ENCODE measurements around the gene COX6A2. TPM values are rescaled to one million over a fixed set of nuclear protein-coding genes. Genes with fewer than 3 reads are reported as not detected.

Gene COX6A2
- total RNA-seq, 1 donor from 2014 or later: not detected

GRCh38 chr16:31401436-31401835, 26.7 kb downstream of the COX6A2 start:
- ChIA-PET CTCF (no interaction called here), POLR2A (no interaction called here)

GRCh38 chr16:31400191-31400590, 28.0 kb downstream of the COX6A2 start:
- Mint-ChIP-seq H3K36me3 (ENCODE audit: low read depth) (no peaks in the 10 kb centered on the region), H3K4me3 (no peak overlapping the region), H3K27me3 (peaks cover 2% of the 10 kb centered on the region), H3K27ac (no peak overlapping the region), H3K4me1 (peaks cover 8% of the 10 kb centered on the region), H3K9me3 (peaks cover 9% of the 10 kb centered on the region)
- ATAC-seq (ENCODE audit: low read depth) (no peak), DNase-seq (no peak)
- TF ChIP-seq, protein P1, sequence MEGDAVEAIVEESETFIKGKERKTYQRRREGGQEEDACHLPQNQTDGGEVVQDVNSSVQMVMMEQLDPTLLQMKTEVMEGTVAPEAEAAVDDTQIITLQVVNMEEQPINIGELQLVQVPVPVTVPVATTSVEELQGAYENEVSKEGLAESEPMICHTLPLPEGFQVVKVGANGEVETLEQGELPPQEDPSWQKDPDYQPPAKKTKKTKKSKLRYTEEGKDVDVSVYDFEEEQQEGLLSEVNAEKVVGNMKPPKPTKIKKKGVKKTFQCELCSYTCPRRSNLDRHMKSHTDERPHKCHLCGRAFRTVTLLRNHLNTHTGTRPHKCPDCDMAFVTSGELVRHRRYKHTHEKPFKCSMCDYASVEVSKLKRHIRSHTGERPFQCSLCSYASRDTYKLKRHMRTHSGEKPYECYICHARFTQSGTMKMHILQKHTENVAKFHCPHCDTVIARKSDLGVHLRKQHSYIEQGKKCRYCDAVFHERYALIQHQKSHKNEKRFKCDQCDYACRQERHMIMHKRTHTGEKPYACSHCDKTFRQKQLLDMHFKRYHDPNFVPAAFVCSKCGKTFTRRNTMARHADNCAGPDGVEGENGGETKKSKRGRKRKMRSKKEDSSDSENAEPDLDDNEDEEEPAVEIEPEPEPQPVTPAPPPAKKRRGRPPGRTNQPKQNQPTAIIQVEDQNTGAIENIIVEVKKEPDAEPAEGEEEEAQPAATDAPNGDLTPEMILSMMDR (IDR thresholded peaks at IDR 0.05): no peak
- intact Hi-C loops (cut with micrococcal nuclease): no loop called here
- ChIA-PET CTCF (no interaction called here), POLR2A (no interaction called here)

More at GRCh38 chr16:31401436-31401835, 26.7 kb downstream of the COX6A2 start:
- TF ChIP-seq, protein P1 (IDR thresholded peaks at IDR 0.05): no peak
- Mint-ChIP-seq H3K27ac (no peak overlapping the region), H3K9me3 (peaks cover 9% of the 10 kb centered on the region), H3K36me3 (ENCODE audit: low read depth) (no peaks in the 10 kb centered on the region), H3K27me3 (no peaks in the 10 kb centered on the region), H3K4me1 (peaks cover 8% of the 10 kb centered on the region), H3K4me3 (no peak overlapping the region)
- intact Hi-C loops (cut with micrococcal nuclease): no loop called here
- DNase-seq (no peak), ATAC-seq (ENCODE audit: low read depth) (no peak)

DNA sequence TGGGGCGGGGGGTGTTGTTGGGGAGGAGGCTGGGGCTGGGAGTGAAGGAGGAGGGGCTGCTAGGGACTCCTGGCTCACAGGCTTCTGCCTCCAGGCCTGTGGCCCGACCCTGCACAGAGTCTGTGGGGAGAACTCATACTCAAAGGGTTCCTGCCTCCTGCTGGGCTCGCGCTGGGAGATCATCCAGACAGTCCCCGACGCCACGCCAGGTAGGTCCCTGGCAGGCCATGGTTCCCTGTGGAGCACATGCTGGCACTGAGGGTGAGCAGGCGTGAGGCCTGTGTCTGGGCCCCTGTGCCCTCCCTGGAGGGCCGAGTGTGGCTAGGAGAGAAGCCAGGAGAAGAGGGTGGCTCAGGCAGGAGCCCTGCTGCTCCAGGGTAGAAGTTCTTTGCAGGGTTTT, 30.5 kb downstream of the COX6A2 start:
- CTCF ChIA-PET: no interaction called here
- H3K4me3 Mint-ChIP-seq: no peak overlapping the region
- peaks cover 9% of the 10 kb centered on the region for H3K9me3 Mint-ChIP-seq
- H3K36me3 Mint-ChIP-seq (ENCODE audit: low read depth): no peaks in the 10 kb centered on the region
- peaks cover 8% of the 10 kb centered on the region for H3K27me3 Mint-ChIP-seq
- TF ChIP-seq, protein P1 (IDR thresholded peaks at IDR 0.05): no peak
- peaks cover 8% of the 10 kb centered on the region for H3K4me1 Mint-ChIP-seq
- intact Hi-C loops (cut with micrococcal nuclease): no loop called here
- POLR2A ChIA-PET: no interaction called here
- no peak overlapping the region for H3K27ac Mint-ChIP-seq
- ATAC-seq (ENCODE audit: low read depth) (no peak), DNase-seq (no peak)

GRCh38 chr16:31397096-31397660, 31.0 kb downstream of the COX6A2 start:
- TF ChIP-seq, protein P1 (IDR thresholded peaks at IDR 0.05): no peak
- Mint-ChIP-seq H3K27ac (no peak overlapping the region), H3K4me1 (peaks cover 8% of the 10 kb centered on the region), H3K27me3 (peaks cover 9% of the 10 kb centered on the region), H3K36me3 (ENCODE audit: low read depth) (no peaks in the 10 kb centered on the region), H3K9me3 (peaks cover 9% of the 10 kb centered on the region), H3K4me3 (no peak overlapping the region)
- ChIA-PET POLR2A (no interaction called here), CTCF (no interaction called here)
- intact Hi-C loops (cut with micrococcal nuclease): no loop called here
- ATAC-seq (ENCODE audit: low read depth) (no peak), DNase-seq (no peak)

GRCh38 chr16:31395647-31396046, 32.5 kb downstream of the COX6A2 start:
- DNase-seq: no peak

More at GRCh38 chr16:31395647-31396046, 32.5 kb downstream of the COX6A2 start:
- H3K27ac Mint-ChIP-seq: no peak overlapping the region
- H3K36me3 Mint-ChIP-seq (ENCODE audit: low read depth): no peaks in the 10 kb centered on the region
- intact Hi-C loops (cut with micrococcal nuclease): no loop called here
- no peak for ATAC-seq (ENCODE audit: low read depth)
- peaks cover 9% of the 10 kb centered on the region for H3K9me3 Mint-ChIP-seq
- peaks cover 9% of the 10 kb centered on the region for H3K27me3 Mint-ChIP-seq
- POLR2A ChIA-PET: no interaction called here
- peaks cover 8% of the 10 kb centered on the region for H3K4me1 Mint-ChIP-seq
- CTCF ChIA-PET: interaction anchor here (1.0 kb wide), 2 partner anchors 12 to 13 kb away, joined by 3 to 6 read pairs; no protein-coding TSS in a partner anchor
- TF ChIP-seq, protein P1 (IDR thresholded peaks at IDR 0.05): no peak
- no peak overlapping the region for H3K4me3 Mint-ChIP-seq
